Brain microvascular endothelial cell (primary cell): ENCODE measurements around the gene NRF1.
A peak's percentile ranks its signal among the peaks of the same experiment; 100 is the strongest.

Experiments
- DNase-seq: peaks from one replicate; pipeline ENCODE4 v3.0.0-alpha.2; 2020
- H3K27ac ChIP-seq: fragments of 250-450 bp; sonication (Bioruptor Pico); 2 replicates; pipeline ENCODE4 v1.5.1; 2020; ENCODE audit warnings: mild to moderate bottlenecking, moderate library complexity
- H3K27me3 ChIP-seq: fragments of 250-450 bp; sonication (Bioruptor Pico); replicated peaks from 2 replicates; pipeline ENCODE4 v1.5.1; 2020; ENCODE audit warnings: mild to moderate bottlenecking
- H3K36me3 ChIP-seq: fragments of 250-450 bp; sonication (Bioruptor Pico); replicated peaks from 2 replicates; pipeline ENCODE4 v1.5.1; 2020; ENCODE audit warnings: mild to moderate bottlenecking
- H3K4me3 ChIP-seq: 2 replicates; pipeline ENCODE4 v1.5.1; 2011; ENCODE audit warnings: low read depth, mild to moderate bottlenecking, control low read depth, low read length, moderate library complexity
- CTCF ChIP-seq: IDR thresholded peaks from 2 replicates; pipeline ENCODE4 v1.5.1; 2011; ENCODE audit warnings: low read depth, mild to moderate bottlenecking, moderate library complexity, low read length, control low read depth, inconsistent platforms; ENCODE audit errors: missing control alignments
- in situ Hi-C: cut with HindIII; loops from 2 replicates; pipeline ENCODE4 v1.10.0; 2017; ENCODE audit warnings: low sequenced_read_pairs, low pct_ligation_motif_present

The NRF1 gene

GRCh38 chr7:129610709-129611245 is 743 bp upstream of the NRF1 start:
- TF ChIP-seq CTCF, result no peak
- DNase-seq, result no peak
- H3K4me3 ChIP-seq, result peak overlapping the region; percentile 89
- H3K27ac ChIP-seq, result peak overlapping the region; percentile 99
- in situ Hi-C loops, result no loop called here
- no peaks in the 10 kb centered on the region for H3K27me3 ChIP-seq
- H3K36me3 ChIP-seq, result no peaks in the 10 kb centered on the region

GRCh38 chr7:129612112-129613015 is 844 bp downstream of the NRF1 start:
- H3K27ac ChIP-seq, result peak overlapping the region; percentile 99
- DNase-seq, result no peak
- peak; percentile 83 for TF ChIP-seq CTCF
- H3K36me3 ChIP-seq, result no peaks in the 10 kb centered on the region
- in situ Hi-C loops, result no loop called here
- H3K4me3 ChIP-seq, result peak overlapping the region; percentile 89
- no peaks in the 10 kb centered on the region for H3K27me3 ChIP-seq

- Histone ChIP-seq H3K27ac (no peak overlapping the region), H3K27me3 (no peaks in the 10 kb centered on the region)
- DNase-seq, result no peak
These were observed 1.5 kb downstream of the NRF1 start for GRCh38 chr7:129613016-129613337.

GRCh38 chr7:129615018-129615417 is 3.5 kb downstream of the NRF1 start:
- DNase-seq, result no peak
- Histone ChIP-seq H3K27ac (no peak overlapping the region), H3K36me3 (no peaks in the 10 kb centered on the region), H3K4me3 (no peak overlapping the region), H3K27me3 (no peaks in the 10 kb centered on the region)
- in situ Hi-C loops, result no loop called here
- TF ChIP-seq CTCF, result no peak

More at GRCh38 chr7:129613016-129613337, 1.5 kb downstream of the NRF1 start:
- H3K36me3 ChIP-seq, result no peaks in the 10 kb centered on the region
- H3K4me3 ChIP-seq, result peak overlapping the region; percentile 89
- in situ Hi-C loops, result no loop called here
- no peak for TF ChIP-seq CTCF

- Histone ChIP-seq H3K36me3 (no peaks in the 10 kb centered on the region), H3K4me3 (no peak overlapping the region), H3K27me3 (no peaks in the 10 kb centered on the region), H3K27ac (no peak overlapping the region)
- no peak for TF ChIP-seq CTCF
- in situ Hi-C loops, result no loop called here
- DNase-seq, result no peak
These were observed 5.0 kb downstream of the NRF1 start for GRCh38 chr7:129616530-129616929.
